HG03064 (cell line): ENCODE measurements around the gene ACOT7.

ENCODE experiments used
- ATAC-seq: cut with Tn5 transposase; IDR thresholded peaks from one replicate; pipeline ENCODE4 v1.9.1; 2021; ENCODE audit warnings: low read depth; ENCODE audit not compliant: unreplicated experiment

ACOT7 gene

DNA sequence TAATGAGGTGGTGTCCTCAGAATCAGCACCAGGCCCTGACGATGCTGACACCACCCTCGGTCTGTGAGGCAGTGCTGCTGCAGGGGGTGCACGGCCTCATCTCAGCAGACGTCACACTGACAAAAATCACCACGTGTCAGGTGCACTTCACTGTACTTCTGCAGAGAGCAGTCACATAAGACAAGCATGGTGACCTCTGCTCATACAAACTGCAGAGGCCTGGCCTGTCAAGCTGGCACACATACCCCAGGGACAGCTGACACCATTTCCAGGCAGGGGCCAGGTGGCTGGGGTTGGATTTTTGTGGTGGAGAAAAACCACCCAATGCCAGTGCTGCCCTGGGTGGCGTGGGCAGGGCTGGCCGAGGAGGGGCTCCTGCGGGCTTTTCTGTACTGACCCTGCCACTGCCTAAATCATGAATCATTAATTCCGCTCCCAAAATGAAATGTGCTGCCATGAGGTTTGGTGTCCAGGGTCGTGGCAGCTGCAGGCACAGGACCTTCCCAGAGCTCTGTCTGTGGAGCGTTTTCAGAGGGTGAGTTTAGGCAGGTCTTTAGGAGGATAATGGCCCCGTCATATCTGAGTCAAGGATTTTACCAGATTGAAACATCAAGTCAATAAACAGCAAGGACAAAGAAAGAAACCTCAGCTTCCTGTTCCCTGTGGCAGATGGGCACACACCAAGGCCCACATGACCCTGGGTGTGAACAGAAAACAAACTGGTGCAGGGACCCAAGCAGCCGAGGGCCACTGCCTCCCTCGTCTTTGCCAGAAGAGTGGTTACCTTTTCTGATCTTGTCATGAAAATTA lies 99.3 kb downstream of the ACOT7 start:
- no peak for ATAC-seq

DNA sequence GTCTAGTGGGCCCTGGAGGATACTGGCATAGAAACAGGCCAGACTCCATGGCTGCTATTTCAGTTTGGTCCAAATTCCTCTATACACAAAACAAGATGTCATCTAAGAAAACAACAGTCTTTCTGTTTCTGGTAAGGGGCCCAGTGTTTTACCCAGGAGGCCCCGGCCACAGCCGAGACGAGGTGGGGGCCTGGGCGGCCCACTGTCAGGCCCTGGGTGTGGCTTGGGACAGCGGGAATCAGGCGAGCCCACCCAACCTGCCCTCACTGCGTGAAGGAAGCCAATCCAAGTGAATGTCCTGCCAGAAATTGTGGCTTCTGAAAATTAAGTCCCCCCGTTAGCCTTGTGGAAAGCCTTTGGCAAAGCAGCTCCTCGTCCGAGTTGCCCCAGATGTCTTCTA lies 101.5 kb downstream of the ACOT7 start:
- no peak for ATAC-seq

DNA sequence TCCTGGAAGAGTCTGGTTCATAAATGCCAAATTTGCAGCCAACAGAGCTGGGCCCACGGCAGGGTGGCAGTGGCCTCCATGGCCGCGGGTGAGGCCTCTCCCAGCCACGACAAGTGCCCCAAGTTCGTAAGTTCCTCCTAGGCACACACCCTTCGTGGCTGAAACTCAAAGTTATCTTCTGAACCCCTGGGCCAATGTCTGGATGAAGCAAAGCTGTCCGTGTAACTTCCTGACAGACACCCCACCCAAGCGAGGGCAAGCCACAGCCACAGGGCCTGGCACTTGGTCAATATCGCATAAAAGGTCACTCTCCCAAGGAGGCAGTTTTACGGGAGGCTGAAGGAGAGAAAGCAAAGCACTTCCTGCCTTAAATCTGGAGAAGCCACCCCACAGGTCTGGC lies 104.9 kb downstream of the ACOT7 start:
- ATAC-seq = no peak

DNA sequence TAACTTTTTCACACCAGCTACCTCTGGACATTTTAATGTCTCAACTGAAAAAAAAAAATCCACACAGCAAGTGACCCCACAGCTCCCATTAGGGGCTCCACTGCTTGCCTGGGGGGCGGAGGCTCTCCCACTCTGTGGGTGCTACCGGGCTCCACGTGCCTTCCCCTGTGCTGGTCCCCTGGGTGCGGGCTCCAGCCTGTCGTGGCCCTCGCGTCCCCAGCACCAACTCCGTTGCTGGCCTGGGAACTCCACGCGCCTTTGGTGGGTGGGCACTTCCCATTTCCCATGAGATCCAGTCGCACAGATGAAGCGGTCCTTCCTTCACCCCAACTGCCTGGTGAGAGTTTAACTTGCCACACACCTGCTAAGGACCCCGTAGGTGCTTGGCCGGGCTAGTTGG lies 105.5 kb downstream of the ACOT7 start:
- ATAC-seq = no peak

DNA sequence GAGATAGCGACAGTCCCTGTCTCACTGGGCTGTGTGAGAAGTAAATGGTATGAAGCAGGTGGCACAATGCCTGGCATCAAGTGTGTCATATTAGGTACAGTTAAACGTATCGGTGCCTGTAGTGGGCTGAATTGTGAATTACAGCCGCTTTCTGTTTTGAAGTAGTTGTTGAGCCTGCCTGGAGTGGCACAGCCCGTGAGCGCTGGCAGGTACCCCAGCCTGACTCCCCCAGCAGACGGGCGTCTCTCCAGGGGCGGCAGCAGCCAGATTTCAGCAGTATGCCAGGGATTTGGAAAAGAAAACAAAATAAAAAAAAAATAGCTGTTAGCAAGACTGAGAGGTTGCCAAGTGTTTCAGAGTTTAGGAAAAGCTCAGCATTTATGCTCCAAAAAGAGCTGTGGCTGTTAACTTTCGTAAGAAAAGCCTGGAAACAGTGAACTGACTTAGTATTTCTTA lies 106.1 kb downstream of the ACOT7 start:
- no peak for ATAC-seq

DNA sequence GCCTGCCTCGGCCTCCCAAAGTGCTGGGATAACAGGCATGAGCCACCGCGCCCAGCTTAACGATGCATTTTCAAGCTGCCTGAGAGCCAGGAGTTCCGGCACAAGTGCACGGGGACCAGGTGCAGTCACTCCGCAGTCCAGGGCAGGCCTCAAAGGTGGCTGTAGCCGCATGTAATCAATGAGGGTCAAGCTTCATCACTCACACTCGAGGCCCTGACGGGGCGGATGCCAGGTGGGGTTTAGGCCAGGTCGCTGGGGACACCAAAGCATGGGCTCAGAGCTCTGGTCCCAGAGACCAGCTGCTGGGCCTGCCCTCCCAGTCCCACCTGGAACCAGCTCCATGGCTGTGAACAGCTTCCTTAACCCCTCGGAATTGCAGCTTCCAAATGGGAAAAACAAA lies 106.5 kb downstream of the ACOT7 start:
- ATAC-seq = no peak

DNA sequence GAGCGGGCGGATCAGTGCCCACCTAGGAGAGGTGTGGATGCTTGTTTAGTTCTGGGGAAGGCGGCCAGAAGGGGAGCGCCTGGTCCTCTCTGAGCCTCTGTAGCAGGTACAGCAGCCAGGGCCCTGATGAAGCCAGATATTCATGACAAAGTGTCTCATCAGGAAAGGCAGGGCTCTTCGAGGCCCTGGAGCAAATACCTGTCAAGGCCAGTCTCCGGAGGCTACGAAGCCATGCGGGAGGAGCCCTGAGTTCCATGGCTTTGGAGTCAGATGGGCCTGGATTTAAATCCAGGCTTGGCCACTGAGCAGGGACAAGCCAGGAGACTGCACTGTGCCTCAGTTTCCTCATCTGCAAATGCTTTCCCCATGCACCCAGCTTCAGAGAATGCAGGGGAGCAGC lies 107.3 kb downstream of the ACOT7 start:
- no peak for ATAC-seq

DNA sequence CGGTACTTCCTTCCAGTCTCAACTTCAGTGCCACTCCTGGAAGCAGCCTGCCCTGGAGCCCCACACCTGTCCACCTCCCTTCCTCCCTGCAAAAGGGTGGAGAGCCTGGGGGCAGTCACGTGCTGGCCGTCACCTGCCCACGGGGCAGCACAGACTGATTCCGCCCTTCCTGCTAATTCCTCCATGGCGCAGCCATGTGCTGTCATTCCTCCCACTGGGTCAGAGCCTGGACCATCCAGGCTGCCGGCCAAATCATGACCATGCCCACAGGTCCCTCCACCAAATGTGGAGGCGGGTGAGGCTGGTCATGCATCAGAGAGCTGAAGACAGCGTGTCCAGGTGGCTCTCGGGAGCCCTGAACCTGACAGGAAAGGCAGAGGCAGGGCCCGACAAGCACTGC lies 108.2 kb downstream of the ACOT7 start:
- ATAC-seq = no peak

DNA sequence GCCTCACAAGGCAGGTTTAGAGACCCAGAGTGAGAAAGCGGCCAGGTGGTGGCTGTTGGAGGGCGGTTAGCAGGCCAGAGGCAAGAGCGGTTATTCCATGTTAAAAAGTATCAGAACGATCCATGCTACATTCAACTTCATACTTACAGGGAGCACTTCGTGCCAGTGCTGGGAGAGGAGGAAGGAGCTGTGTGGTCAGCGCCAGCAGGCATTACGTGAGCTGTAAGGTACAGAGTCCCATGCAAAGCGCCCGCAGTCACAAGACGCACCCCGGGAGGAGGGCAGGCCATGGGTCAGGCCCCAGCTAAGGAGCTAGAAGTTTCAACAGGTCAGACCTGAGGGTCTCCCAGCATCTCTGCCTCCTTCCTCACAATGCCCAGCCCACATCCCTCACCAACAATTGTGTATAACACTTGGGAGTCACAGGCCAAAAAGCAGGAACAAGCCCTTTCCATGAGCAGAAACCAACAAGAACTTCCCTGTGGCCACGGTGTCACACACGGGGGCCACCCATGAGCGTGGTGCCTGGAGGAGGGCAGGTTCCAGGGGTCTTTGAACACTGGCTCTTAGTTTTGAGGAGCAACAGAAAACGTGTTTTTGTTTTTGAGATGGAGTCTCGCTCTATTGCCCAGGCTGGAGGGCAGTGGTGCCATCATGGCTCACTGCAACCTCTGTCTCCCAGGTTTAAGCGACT lies 110.8 kb downstream of the ACOT7 start:
- ATAC-seq = no peak

DNA sequence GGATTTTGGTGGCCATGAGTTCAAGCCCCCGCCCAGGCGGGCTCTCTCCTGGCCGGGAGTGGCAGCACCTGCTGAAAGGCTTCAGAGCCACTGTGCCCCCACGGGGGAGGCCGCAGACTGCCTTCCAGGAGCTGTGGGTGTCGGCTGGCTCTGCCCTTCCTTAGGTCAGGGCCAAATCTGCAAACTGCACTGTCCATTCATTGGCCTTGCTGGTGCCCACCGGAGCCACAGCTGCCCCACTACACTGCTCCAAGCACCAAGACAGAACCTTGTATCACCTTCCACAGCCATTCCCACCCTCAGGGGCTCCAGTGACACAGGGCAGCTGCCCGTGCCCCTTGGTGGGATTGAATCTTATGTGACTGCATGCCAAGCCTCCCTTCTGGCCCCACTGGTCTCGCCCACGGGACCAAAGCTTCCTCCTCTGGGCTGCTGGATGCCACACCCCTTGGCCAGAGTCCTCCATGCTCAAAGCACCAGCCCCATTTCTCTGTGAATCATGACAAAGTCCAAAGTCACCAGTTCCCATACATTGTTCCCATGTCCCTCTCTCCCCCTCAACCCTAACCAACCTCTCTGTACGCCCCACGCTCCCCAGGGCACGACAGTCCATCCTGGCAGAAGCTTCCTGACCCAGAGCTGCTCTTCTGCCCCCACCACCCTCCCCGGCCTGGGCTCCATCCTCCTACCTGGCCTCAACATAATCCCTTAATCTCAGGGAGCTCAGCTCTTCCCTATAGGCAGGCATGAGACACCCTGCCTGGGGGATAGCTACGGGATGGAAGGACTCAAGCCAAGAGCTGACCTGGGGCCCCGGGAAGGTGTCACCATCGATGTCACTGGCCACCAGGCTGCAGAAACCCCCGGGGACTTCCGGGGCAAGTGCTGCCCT lies 111.8 kb downstream of the ACOT7 start:
- no peak for ATAC-seq

DNA sequence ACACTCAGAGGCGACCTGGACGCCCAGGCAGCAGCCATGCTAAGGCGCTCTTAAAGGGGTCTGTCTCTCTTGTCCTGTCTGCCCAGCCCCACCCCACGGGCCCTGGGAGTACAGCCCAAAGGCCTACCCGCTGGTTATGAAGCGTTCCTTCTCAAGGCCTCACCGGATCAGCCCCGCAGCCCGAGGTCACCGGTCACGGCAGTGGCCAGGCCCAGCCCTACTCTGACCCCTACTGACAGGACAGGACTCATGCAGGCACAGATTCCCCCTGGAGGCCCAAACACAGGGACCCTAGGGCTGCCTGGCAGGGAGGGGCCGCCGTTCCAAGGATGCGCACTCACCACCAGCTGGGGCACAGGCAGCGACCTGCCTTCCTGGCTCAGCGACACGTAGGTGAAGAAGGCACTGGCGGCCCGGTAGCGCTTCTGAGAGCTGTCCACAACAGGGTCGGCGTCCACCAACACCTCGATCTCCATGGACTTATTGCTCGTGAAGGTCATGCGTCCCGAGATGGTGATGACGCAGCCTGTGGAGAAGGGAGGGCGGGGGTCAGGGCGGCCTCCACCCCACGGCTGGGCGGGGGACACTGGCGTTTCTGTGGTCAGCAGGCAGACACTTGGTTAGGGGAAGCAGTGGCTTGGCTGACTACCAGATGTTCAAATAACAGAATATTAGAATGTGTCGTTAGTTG lies 112.7 kb downstream of the ACOT7 start:
- ATAC-seq = no peak

DNA sequence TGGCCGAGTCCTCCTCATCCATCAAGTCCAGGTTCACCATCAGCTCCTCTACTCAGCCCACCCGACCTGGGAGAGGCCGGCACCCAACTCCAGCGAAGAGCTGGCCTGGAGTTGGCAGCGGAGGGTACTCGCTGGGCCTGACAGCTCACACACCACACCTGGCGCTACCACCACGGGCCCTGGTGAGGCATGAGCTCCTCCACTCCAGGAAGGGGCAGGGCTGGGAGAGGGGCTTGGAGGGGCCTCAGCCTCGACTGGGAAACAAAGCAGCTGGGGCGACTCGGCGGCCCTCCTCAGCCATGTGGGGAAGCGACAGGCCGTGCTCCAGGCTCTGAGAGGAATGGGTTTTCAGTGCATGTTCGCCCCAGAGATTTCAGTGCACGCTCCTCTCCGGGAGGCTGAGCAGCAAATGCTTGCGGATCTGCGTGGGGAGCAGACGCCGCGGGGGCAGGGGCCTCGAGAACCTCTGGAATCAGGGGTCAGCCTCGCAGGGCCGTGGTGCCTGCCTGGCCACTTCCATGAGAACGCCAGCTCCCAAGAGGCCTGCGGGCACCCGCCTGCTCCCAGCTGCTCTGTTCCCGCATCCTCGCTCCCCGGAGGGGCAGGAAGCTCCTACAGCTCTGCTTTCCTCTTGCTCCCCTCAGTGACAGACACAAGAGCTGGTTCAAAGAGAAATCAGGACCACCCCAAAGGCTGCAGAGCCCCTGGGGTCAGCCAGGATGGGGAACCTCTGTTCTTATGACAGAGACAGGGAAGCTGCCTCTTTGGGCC lies 113.8 kb downstream of the ACOT7 start:
- ATAC-seq = no peak

DNA sequence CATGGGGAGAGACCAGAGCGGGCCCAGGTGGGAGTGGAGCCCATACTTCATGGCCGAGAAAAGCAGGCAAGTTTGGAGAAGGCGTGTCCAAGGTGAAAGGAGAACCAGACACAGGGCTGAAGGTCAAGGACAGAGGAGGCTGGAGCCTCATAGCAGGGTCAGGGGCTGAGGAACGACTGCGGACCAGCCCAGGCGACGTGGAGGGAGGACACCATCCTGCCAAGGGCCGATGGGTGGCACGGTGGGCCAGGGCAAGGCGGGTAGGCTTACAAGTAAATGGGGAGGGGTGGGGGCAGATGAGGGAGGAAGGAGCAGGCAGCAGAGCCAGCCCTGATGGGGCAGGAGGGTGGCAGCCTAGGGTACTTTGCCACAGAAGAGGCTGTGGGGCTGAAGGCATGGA lies 114.5 kb downstream of the ACOT7 start:
- ATAC-seq = no peak

DNA sequence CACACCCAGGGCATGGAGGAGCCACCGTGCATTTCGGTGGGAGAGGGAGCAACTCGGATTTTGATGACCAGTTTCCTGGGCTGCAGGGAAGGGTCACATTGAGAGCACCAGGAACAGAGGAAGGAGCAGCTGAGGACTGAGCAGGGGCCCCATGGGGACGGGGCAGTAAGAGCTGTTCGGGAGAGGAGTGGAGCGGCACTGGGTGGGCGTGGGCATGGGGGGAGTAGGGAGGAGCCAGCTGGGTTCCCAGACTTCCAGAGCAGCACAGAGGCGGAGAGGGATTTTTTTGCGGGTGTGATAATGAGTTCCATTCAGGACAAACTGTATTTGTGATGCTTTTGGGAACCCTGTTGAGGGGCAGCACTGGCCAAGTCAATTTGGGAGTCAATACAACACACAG lies 115.3 kb downstream of the ACOT7 start:
- ATAC-seq = no peak

DNA sequence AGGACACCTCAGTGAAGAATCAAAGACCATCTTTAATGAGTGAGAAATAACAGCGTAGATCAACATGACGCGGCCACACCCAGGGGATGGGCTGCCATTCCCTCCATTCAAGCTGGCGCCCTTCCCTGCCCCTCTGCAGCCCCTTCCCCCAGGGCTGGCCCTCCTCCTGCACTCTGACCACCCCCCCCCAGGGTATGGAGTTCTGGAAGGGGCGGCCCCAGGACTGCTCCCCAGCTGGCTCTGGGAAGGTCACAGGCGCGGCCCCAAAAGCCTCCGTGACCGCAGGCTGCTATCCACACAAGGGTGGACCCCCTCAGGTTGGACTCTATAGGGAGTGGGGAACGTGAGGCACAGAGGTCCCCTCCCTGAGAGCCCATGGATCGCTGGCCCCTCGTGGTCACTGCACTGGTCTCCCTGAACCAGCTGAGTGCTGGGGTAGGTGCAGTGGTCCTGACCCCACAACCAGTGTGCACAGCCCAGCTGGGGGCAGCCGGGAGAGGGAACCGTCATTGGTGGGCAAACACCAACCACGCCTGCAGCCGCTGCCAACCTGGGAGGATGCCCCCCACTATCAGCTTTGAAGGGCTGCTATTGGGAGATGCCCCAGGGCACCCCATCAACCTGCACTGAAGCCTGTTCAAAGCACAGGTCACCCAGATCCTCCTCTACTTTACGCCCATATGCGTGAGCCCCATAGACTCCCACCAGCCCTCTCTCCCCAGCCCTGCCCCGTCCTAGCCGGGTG lies 116.6 kb downstream of the ACOT7 start:
- no peak for ATAC-seq

DNA sequence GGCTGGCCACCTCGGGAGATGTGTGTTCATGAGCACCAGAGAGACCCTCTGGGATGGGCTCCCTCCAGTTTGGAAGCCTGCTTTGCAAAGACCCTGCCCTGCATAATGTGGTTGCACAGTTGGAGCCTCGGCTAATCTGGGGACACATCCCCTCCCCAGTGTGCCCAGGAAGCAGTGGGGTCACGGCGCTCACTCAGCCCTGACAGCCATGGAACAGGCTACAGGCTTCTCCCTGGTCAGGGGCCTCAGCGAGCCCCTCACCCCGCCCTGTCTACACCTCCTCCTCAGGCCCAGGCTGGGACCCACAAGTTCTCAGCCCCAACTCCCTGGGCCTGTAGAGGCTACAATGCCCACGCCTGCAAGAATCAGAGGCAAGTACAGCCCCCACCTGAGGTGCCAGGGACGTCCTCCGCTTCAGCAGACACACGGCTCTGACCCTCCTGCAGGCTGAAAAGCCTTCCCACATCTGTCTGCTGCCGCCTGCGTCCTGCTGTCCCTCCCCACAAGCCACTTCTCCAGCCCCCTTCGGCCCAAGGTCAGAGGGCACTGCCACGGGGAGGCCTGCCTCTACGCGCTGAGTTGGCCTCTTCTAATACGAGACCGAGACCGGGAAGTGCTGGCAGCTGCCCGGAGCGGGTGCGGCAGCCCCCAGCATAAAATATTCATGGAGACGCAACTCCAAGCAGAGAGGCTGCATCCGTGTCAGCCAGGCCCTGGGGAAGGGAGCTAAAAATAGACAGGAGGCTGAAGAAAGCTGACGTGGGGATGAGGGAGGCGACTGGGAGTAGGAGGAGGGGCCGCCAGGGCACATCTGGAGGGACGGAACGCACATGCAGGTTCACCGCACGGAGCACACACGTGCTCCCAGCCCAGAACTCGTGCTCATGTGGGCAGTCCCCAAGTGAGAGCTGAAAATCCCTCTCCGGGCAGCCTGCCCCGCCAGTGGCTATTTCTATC lies 117.5 kb downstream of the ACOT7 start:
- ATAC-seq = no peak

DNA sequence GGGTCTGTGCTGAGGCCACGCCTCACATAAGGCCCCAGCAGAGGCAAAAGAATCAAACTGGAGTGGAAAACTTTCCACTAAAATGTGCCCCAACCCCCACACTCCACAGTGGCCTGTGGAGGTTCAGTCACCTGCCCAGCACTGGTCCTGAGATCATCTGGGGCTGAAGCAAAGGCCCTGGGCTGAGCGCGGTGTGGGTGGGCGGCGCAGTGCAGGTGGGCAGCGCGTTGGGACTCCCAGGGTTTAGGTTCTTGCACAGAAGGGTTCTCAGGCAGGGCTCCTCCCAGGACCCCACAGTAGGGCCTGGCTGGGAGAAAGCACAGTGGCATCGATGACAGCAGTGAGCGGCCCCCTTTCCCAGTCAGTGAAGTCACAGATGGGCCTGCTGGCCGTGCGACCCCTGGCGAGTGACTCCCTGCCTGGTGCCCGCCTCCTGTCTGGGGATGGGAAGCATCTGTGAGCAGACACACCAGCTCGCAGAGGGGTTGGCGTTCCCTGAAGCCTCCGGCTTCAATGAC lies 118.9 kb downstream of the ACOT7 start:
- no peak for ATAC-seq

DNA sequence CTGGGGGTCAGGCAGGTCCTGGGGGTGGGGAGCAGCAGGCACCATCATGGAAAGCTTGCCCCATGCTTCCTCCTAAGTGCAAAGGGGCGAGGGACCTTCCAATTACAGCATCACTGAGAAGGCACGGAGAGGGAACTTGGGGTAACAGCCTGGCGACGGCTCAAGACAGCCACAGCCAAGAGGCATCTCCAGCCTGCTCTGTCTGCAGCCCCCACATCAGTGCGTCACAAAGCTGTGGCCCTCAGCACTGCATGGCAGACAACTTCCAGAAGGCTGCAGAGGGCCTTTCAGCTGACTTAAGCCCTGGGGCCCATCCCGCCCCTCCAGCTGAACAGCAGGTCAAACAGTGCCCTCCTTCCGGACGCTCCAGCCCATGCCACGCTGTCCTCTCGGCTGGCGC lies 119.5 kb downstream of the ACOT7 start:
- no peak for ATAC-seq
